ENCODE results near the gene TMEM62.

DNA sequence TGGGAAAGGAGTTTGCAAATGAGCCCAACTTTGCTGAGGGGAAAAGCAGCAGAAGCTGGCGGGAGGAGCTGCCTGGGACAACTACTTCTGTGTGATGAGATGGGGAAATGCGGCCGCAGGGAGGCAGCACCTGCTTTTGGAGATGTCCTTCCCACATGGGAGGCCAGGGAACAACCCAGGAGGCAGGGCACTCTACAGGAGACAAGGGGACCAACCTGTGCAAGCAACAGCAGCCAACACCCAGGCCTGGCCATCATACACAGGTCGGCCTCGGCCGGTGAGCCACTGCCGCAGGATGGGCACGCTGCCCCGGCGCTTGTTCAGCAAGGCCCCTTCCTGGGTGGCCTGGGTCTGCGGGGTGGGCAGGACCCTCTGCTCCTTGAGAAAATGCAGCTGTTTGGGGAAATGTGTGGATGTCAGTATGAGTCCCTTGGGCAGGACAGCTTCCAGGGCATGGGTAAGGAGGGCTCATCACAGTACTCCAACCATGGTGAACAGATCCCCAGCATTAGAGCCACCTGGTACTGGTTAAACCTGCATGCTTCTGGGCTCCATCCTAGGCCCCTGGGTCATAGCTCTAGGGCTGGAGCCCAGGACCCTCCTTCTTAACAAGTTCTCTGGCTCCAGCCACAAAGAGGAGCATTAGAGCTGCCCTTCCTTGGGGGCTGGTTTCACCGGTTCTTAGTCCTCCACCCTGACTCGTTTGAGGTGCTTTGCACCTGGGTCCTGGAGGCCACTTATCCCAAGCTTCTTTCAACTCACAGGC, 75.9 kb downstream of the TMEM62 start:
- TF ChIP-seq POLR2A (IDR thresholded peaks at IDR 0.05; ENCODE audit: low read depth, low read length) (no peak), POLR2AphosphoS5 (IDR thresholded peaks at IDR 0.05; ENCODE audit: low read depth, low read length) (no peak), TAF1 (IDR thresholded peaks at IDR 0.05; ENCODE audit: low read depth, low read length) (no peak)
